ENCODE results near the gene IRS1.

IRS1 gene

GRCh38 chr2:226790011-226790410 is 9.6 kb downstream of the IRS1 start:
- no peak for DNase-seq (ENCODE audit: low spot score)

- DNase-seq (ENCODE audit: low spot score), result no peak
Observed at GRCh38 chr2:226788881-226789490, 10.6 kb downstream of the IRS1 start.

- DNase-seq (ENCODE audit: low spot score), result no peak
Observed at GRCh38 chr2:226788064-226788463, 11.6 kb downstream of the IRS1 start.

- no peak for DNase-seq (ENCODE audit: low spot score)
Observed at GRCh38 chr2:226783885-226784284, 15.7 kb downstream of the IRS1 start.

GRCh38 chr2:226782092-226782713 is 17.4 kb downstream of the IRS1 start:
- DNase-seq (ENCODE audit: low spot score), result no peak

GRCh38 chr2:226780431-226780830 is 19.2 kb downstream of the IRS1 start:
- DNase-seq (ENCODE audit: low spot score), result no peak

- no peak for DNase-seq (ENCODE audit: low spot score)
Observed at GRCh38 chr2:226777611-226778010, 22.0 kb downstream of the IRS1 start.

- no peak for DNase-seq (ENCODE audit: low spot score)
Observed at GRCh38 chr2:226776104-226776503, 23.5 kb downstream of the IRS1 start.

- no peak for DNase-seq (ENCODE audit: low spot score)
Observed at GRCh38 chr2:226775032-226775509, 24.5 kb downstream of the IRS1 start.

- DNase-seq (ENCODE audit: low spot score), result no peak
Observed at GRCh38 chr2:226773291-226773690, 26.3 kb downstream of the IRS1 start.

- DNase-seq (ENCODE audit: low spot score), result no peak
Observed at GRCh38 chr2:226772389-226773179, 27.0 kb downstream of the IRS1 start.

GRCh38 chr2:226771067-226771466 is 28.6 kb downstream of the IRS1 start:
- DNase-seq (ENCODE audit: low spot score), result no peak

GRCh38 chr2:226767056-226767813 is 32.4 kb downstream of the IRS1 start:
- no peak for DNase-seq (ENCODE audit: low spot score)

- DNase-seq (ENCODE audit: low spot score), result no peak
Observed at GRCh38 chr2:226766352-226767055, 33.1 kb downstream of the IRS1 start.

- no peak for DNase-seq (ENCODE audit: low spot score)
Observed at GRCh38 chr2:226763320-226763719, 36.3 kb downstream of the IRS1 start.

- no peak for DNase-seq (ENCODE audit: low spot score)
Observed at GRCh38 chr2:226761195-226761583, 38.4 kb downstream of the IRS1 start.

- no peak for DNase-seq (ENCODE audit: low spot score)
Observed at GRCh38 chr2:226760412-226761194, 39.0 kb downstream of the IRS1 start.

GRCh38 chr2:226759768-226760167 is 39.9 kb downstream of the IRS1 start:
- no peak for DNase-seq (ENCODE audit: low spot score)

- DNase-seq (ENCODE audit: low spot score), result no peak
Observed at GRCh38 chr2:226758921-226759640, 40.5 kb downstream of the IRS1 start.

GRCh38 chr2:226756131-226756530 is 43.5 kb downstream of the IRS1 start:
- DNase-seq (ENCODE audit: low spot score), result no peak

All from hematopoietic multipotent progenitor cell treated with erythropoietin and hydrocortisone succinate and interleukin-3 and kit ligand, for 17 days (in vitro differentiated cells).